Tibial artery (tissue), 4 donors: ENCODE measurements around the gene TMUB1.
A peak's percentile ranks its signal among the peaks of the same experiment; 100 is the strongest.

Source experiments
- DNase-seq, 2 donors: peaks; one replicate each; pipeline ENCODE4 v3.0.0-alpha.2; 2019
- H3K27ac ChIP-seq, 2 donors: fragments of 200-600 bp; sonication (generic) in 1 of 2; 1 replicate in 1 of 2; 2 replicates in 1 of 2; pipeline ENCODE4 v1.5.1; 2018 to 2019; ENCODE audit warnings: mild to moderate bottlenecking in 1 of 2
- H3K27me3 ChIP-seq, 2 donors: fragments of 200-600 bp; sonication (generic) in 1 of 2; one replicate each; pipeline versions ENCODE4 v1.5.1 to v1.6.0; 2016 to 2019
- H3K36me3 ChIP-seq, 3 donors: fragments of 200-600 bp; sonication (generic) in 2 of 3; one replicate each; pipeline ENCODE4 v1.5.1; 2016 to 2019; ENCODE audit warnings: mild to moderate bottlenecking in 2 of 3
- H3K4me1 ChIP-seq, 4 donors: fragments of 200-600 bp; sonication (generic) in 2 of 4; 1 replicate in 3 of 4; 2 replicates in 1 of 4; pipeline ENCODE4 v1.5.1; 2016 to 2019
- H3K4me3 ChIP-seq, 2 donors: fragments of 200-600 bp; sonication (generic) in 1 of 2; 1 replicate in 1 of 2; 2 replicates in 1 of 2; pipeline ENCODE4 v1.5.1; 2018 to 2019; ENCODE audit warnings: mild to moderate bottlenecking in 2 of 2
- H3K9me3 ChIP-seq, 3 donors: fragments of 200-600 bp; sonication (generic) in 1 of 3; one replicate each; pipeline ENCODE4 v1.5.1; 2016 to 2019
- CTCF ChIP-seq, 2 experiments: fragments of 200-600 bp in 1 of 2; fragments of 450-650 bp in 1 of 2; IDR thresholded peaks; one replicate each; pipeline ENCODE4 v1.5.1; 2017 to 2019; ENCODE audit warnings: antibody characterized with exemption in 2 of 2, mild to moderate bottlenecking in 1 of 2, moderate library complexity in 1 of 2
- intact Hi-C: fragments of 100-400 bp; cut with DNase I; formaldehyde crosslinking; loops from one replicate; pipeline ENCODE4 v1.15.0; 2023; ENCODE audit warnings: low total_unique reads

Gene TMUB1

GRCh38 chr7:151058781-151059366, 24.4 kb downstream of the TMUB1 start:
- H3K4me3 ChIP-seq: peak overlapping the region; percentile 65 to 81
- no peaks in the 10 kb centered on the region for H3K27me3 ChIP-seq
- no peaks in the 10 kb centered on the region for H3K9me3 ChIP-seq
- H3K4me1 ChIP-seq: peaks cover 0 to 61% (median 52%) of the 10 kb centered on the region in 4 donors
- peak overlapping the region; percentile 91 to 98 for H3K27ac ChIP-seq
- H3K36me3 ChIP-seq: peaks cover 0 to 5% (median 0%) of the 10 kb centered on the region in 3 donors
- intact Hi-C loops: loop anchor here (2.0 kb wide), 2 partner anchors 28 to 30 kb away; partner anchors contain the start of genes ABCB8 and AGAP3
- TF ChIP-seq CTCF (IDR thresholded peaks at IDR 0.05): no peak
- DNase-seq: peak in 1 of 2 donors; percentile 74

- TF ChIP-seq CTCF (IDR thresholded peaks at IDR 0.05): no peak
- Histone ChIP-seq H3K27me3 (no peaks in the 10 kb centered on the region), H3K9me3 (no peaks in the 10 kb centered on the region), H3K27ac (peak overlapping the region; percentile 91 to 98), H3K4me3 (peak overlapping the region; percentile 65 to 81), H3K36me3 (peaks cover 0 to 10% (median 0%) of the 10 kb centered on the region in 3 donors), H3K4me1 (peaks cover 0 to 54% (median 48%) of the 10 kb centered on the region in 4 donors)
- peak; percentile 99 to 100 for DNase-seq
- intact Hi-C loops: loop anchor here (2.0 kb wide), 2 partner anchors 29 kb away; partner anchors contain the start of genes ABCB8 and AGAP3
Measured at GRCh38 chr7:151057989-151058780, 25.1 kb downstream of the TMUB1 start.

- no peaks in the 10 kb centered on the region for H3K27me3 ChIP-seq
- TF ChIP-seq CTCF (IDR thresholded peaks at IDR 0.05): no peak
- peak within 1 kb of the TSS; percentile 65 to 81 for H3K4me3 ChIP-seq
- DNase-seq: no peak
- intact Hi-C loops: no loop called here
- peaks cover 0 to 48% (median 42%) of the 10 kb centered on the region in 4 donors for H3K4me1 ChIP-seq
- H3K9me3 ChIP-seq: no peaks in the 10 kb centered on the region
- H3K27ac ChIP-seq: peak within 1 kb of the TSS; percentile 91 to 98
- peaks cover 0 to 12% (median 0%) of the 10 kb centered on the region in 3 donors for H3K36me3 ChIP-seq
Measured at GRCh38 chr7:151057506-151057988, 25.7 kb downstream of the TMUB1 start, which contains the start of gene CDK5. Gene CDK5 (minus strand): TSS chr7:151057897. CDS start chr7:151057848, 49 bp downstream.

GRCh38 chr7:151056666-151057505, 26.4 kb downstream of the TMUB1 start:
- Histone ChIP-seq H3K36me3 (peaks cover 0 to 12% (median 0%) of the 10 kb centered on the region in 3 donors), H3K4me3 (peak overlapping the region; percentile 65 to 81), H3K4me1 (peaks cover 0 to 41% (median 35%) of the 10 kb centered on the region in 4 donors), H3K27ac (peak overlapping the region in 1 of 2 donors; percentile 91), H3K27me3 (no peaks in the 10 kb centered on the region), H3K9me3 (no peaks in the 10 kb centered on the region)
- TF ChIP-seq CTCF (IDR thresholded peaks at IDR 0.05): no peak
- intact Hi-C loops: no loop called here
- no peak for DNase-seq

GRCh38 chr7:151056283-151056665, 27.0 kb downstream of the TMUB1 start:
- H3K27me3 ChIP-seq: no peaks in the 10 kb centered on the region
- peaks cover 0 to 12% (median 0%) of the 10 kb centered on the region in 3 donors for H3K36me3 ChIP-seq
- intact Hi-C loops: no loop called here
- no peaks in the 10 kb centered on the region for H3K9me3 ChIP-seq
- H3K4me3 ChIP-seq: no peak overlapping the region
- no peak for DNase-seq
- H3K4me1 ChIP-seq: peaks cover 0 to 35% (median 31%) of the 10 kb centered on the region in 4 donors
- no peak overlapping the region for H3K27ac ChIP-seq
- TF ChIP-seq CTCF (IDR thresholded peaks at IDR 0.05): no peak
